ENCODE measurements around the gene ANKH.

The ANKH gene

GRCh38 chr5:14812166-14812565 lies 59.4 kb downstream of the ANKH start:
- Histone ChIP-seq H3K4me3 (ENCODE audit: insufficient read length, low read depth) (no peak overlapping the region), H3K4me1 (ENCODE audit: insufficient read depth, insufficient read length) (no peaks in the 10 kb centered on the region), H3K36me3 (ENCODE audit: insufficient read depth, insufficient read length, low read length) (no peaks in the 10 kb centered on the region), H3K27me3 (ENCODE audit: insufficient read depth, insufficient read length) (no peaks in the 10 kb centered on the region), H3K9ac (ENCODE audit: insufficient read length, low read depth) (no peak overlapping the region), H3K9me3 (ENCODE audit: insufficient read depth, low read length) (no peaks in the 10 kb centered on the region)
- DNase-seq (ENCODE audit: low read depth, low spot score), result no peak
- no peak for TF ChIP-seq ZNF274 (IDR thresholded peaks at IDR 0.05; ENCODE audit: low read depth, low read length)
- no peak for TF ChIP-seq SUZ12 (IDR thresholded peaks at IDR 0.05; ENCODE audit: extremely low read depth, insufficient read depth, insufficient read length)
- TF ChIP-seq YY1 (IDR thresholded peaks at IDR 0.05; ENCODE audit: insufficient read depth, insufficient read length), result no peak

DNA sequence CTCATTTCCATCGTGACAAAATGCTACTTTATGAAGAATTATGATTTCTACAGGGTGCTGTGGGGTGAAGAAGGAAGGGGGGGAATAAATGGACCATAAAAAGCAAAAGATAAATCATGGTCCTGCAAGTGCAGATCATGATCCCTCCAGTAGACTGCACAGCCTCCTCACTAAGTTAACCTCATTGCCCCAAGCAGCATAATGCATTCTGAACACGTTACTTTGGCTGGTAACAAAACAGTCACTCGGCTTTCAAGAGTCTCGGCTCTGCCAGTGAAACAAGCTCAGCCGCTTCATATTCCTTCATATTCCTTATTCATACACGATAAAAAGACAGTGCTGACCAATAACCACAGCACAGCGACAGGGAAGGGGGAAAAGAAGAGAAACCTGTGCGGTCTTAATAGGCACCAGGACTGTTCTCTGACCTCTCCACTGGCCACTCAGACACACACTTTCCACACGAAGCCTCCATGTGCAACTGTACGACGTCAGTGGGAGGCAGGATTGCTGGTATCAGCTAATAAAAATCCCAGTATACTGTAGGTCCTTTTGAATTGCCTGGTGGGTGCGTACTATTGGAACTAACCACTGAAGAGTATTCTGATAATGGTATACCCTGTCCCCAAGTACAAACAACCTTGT lies 60.5 kb downstream of the ANKH start:
- Histone ChIP-seq H3K27me3 (ENCODE audit: insufficient read depth, insufficient read length) (no peaks in the 10 kb centered on the region), H3K4me3 (ENCODE audit: insufficient read length, low read depth) (no peak overlapping the region), H3K9me3 (ENCODE audit: insufficient read depth, low read length) (no peaks in the 10 kb centered on the region), H3K36me3 (ENCODE audit: insufficient read depth, insufficient read length, low read length) (no peaks in the 10 kb centered on the region), H3K9ac (ENCODE audit: insufficient read length, low read depth) (no peak overlapping the region), H3K4me1 (ENCODE audit: insufficient read depth, insufficient read length) (no peaks in the 10 kb centered on the region)
- no peak for DNase-seq (ENCODE audit: low read depth, low spot score)
- TF ChIP-seq SUZ12 (IDR thresholded peaks at IDR 0.05; ENCODE audit: extremely low read depth, insufficient read depth, insufficient read length) (no peak), YY1 (IDR thresholded peaks at IDR 0.05; ENCODE audit: insufficient read depth, insufficient read length) (no peak), ZNF274 (IDR thresholded peaks at IDR 0.05; ENCODE audit: low read depth, low read length) (no peak)

DNA sequence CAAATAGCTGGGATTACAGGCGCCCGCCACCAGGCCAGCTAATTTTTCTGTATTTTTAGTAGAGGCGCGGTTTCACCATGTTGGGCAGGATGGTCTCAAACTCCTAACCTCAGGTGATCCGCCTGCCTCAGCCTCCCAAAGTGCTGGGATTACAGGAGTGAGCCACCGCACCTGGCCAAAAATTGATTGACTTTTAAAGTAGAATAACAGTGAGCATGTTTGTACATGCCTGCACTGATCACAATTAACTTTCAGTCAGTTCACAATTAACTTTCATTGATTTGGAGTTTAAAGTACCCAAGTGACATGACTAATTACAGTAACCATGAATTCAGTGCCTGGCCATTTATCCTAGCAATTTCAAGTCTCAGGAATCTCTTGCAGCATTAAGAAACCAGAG lies 61.3 kb downstream of the ANKH start:
- Histone ChIP-seq H3K36me3 (ENCODE audit: insufficient read depth, insufficient read length, low read length) (no peaks in the 10 kb centered on the region), H3K9me3 (ENCODE audit: insufficient read depth, low read length) (no peaks in the 10 kb centered on the region), H3K4me1 (ENCODE audit: insufficient read depth, insufficient read length) (no peaks in the 10 kb centered on the region), H3K27me3 (ENCODE audit: insufficient read depth, insufficient read length) (no peaks in the 10 kb centered on the region), H3K4me3 (ENCODE audit: insufficient read length, low read depth) (no peak overlapping the region), H3K9ac (ENCODE audit: insufficient read length, low read depth) (no peak overlapping the region)
- no peak for DNase-seq (ENCODE audit: low read depth, low spot score)
- TF ChIP-seq SUZ12 (IDR thresholded peaks at IDR 0.05; ENCODE audit: extremely low read depth, insufficient read depth, insufficient read length), result no peak
- TF ChIP-seq YY1 (IDR thresholded peaks at IDR 0.05; ENCODE audit: insufficient read depth, insufficient read length), result no peak
- TF ChIP-seq ZNF274 (IDR thresholded peaks at IDR 0.05; ENCODE audit: low read depth, low read length), result no peak

- TF ChIP-seq ZNF274 (IDR thresholded peaks at IDR 0.05; ENCODE audit: low read depth, low read length), result no peak
- no peak for TF ChIP-seq SUZ12 (IDR thresholded peaks at IDR 0.05; ENCODE audit: extremely low read depth, insufficient read depth, insufficient read length)
- TF ChIP-seq YY1 (IDR thresholded peaks at IDR 0.05; ENCODE audit: insufficient read depth, insufficient read length), result no peak
- H3K9ac ChIP-seq (ENCODE audit: insufficient read length, low read depth), result no peak overlapping the region
- H3K9me3 ChIP-seq (ENCODE audit: insufficient read depth, low read length), result no peaks in the 10 kb centered on the region
- no peak for DNase-seq (ENCODE audit: low read depth, low spot score)
- H3K27me3 ChIP-seq (ENCODE audit: insufficient read depth, insufficient read length), result no peaks in the 10 kb centered on the region
- no peaks in the 10 kb centered on the region for H3K4me1 ChIP-seq (ENCODE audit: insufficient read depth, insufficient read length)
- H3K36me3 ChIP-seq (ENCODE audit: insufficient read depth, insufficient read length, low read length), result no peaks in the 10 kb centered on the region
- no peak overlapping the region for H3K4me3 ChIP-seq (ENCODE audit: insufficient read length, low read depth)
Observed at GRCh38 chr5:14809369-14810155, 62.0 kb downstream of the ANKH start.

DNA sequence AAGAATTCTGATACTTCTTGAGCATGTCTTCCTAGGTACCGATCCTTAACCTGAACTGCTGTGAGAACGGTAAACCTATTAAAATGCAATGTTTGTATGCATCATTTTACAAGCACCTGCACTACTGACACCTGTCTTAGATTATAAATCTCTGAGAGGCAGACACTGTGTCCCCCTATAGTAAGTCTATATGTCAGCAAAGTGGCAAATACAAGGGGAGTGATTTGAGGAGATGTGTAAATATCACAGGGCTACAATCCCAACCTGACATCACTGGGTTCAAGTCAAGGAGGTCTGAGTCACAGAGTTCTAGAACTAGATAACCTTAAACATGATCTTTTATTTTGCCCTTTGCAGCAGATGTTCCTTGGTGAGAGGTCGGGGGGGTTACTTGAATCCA lies 64.1 kb downstream of the ANKH start:
- TF ChIP-seq ZNF274 (IDR thresholded peaks at IDR 0.05; ENCODE audit: low read depth, low read length) (no peak), SUZ12 (IDR thresholded peaks at IDR 0.05; ENCODE audit: extremely low read depth, insufficient read depth, insufficient read length) (no peak), YY1 (IDR thresholded peaks at IDR 0.05; ENCODE audit: insufficient read depth, insufficient read length) (no peak)
- no peak for DNase-seq (ENCODE audit: low read depth, low spot score)
- Histone ChIP-seq H3K4me3 (ENCODE audit: insufficient read length, low read depth) (no peak overlapping the region), H3K36me3 (ENCODE audit: insufficient read depth, insufficient read length, low read length) (no peaks in the 10 kb centered on the region), H3K27me3 (ENCODE audit: insufficient read depth, insufficient read length) (no peaks in the 10 kb centered on the region), H3K4me1 (ENCODE audit: insufficient read depth, insufficient read length) (no peaks in the 10 kb centered on the region), H3K9me3 (ENCODE audit: insufficient read depth, low read length) (no peaks in the 10 kb centered on the region), H3K9ac (ENCODE audit: insufficient read length, low read depth) (no peak overlapping the region)

DNA sequence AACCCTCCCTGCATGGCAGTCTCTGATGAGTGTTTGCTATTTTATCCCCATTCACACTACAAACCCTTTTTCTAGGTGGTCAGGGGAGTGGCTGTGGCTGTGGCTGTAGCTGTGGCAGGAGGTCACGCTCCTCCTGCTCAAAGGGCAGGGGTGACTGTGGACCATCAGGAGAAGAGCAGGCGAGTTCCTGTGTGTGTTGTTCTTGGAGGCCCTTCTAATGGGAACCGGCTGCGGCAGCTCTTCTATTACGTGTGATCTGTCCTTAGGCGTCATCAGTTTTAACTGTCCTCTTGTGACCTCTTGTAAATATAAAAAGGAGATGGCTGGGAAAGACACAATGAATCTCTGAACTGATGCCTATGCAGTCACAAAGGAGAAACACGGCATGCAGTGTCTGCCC lies 65.1 kb downstream of the ANKH start:
- DNase-seq (ENCODE audit: low read depth, low spot score), result no peak
- TF ChIP-seq SUZ12 (IDR thresholded peaks at IDR 0.05; ENCODE audit: extremely low read depth, insufficient read depth, insufficient read length) (no peak), YY1 (IDR thresholded peaks at IDR 0.05; ENCODE audit: insufficient read depth, insufficient read length) (no peak), ZNF274 (IDR thresholded peaks at IDR 0.05; ENCODE audit: low read depth, low read length) (no peak)
- H3K27me3 ChIP-seq (ENCODE audit: insufficient read depth, insufficient read length), result no peaks in the 10 kb centered on the region

DNA sequence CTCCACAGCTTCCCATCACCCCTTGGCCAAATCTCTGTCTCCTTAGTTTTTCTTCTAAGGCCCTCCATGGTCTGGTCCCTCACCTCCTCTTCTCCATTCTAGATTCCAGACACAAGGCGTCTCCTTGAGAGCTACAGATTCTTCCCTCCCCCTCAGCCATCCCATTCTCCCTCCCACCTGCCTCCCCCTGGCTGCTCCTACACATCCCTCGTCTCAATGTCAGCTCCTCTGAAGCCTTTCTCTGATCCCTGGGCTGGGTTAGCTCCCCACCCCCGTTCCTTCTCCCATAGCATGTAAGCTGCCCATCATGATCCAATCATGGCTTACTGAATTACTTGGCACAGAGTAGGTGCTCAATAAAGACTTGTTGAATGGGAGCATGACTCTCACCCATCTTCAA lies 69.0 kb downstream of the ANKH start:
- H3K27me3 ChIP-seq (ENCODE audit: insufficient read depth, insufficient read length), result no peaks in the 10 kb centered on the region
- TF ChIP-seq YY1 (IDR thresholded peaks at IDR 0.05; ENCODE audit: insufficient read depth, insufficient read length), result no peak
- no peak for TF ChIP-seq ZNF274 (IDR thresholded peaks at IDR 0.05; ENCODE audit: low read depth, low read length)
- H3K9ac ChIP-seq (ENCODE audit: insufficient read length, low read depth), result no peak overlapping the region
- H3K36me3 ChIP-seq (ENCODE audit: insufficient read depth, insufficient read length, low read length), result no peaks in the 10 kb centered on the region
- no peak overlapping the region for H3K4me3 ChIP-seq (ENCODE audit: insufficient read length, low read depth)
- no peak for DNase-seq (ENCODE audit: low read depth, low spot score)
- H3K9me3 ChIP-seq (ENCODE audit: insufficient read depth, low read length), result no peaks in the 10 kb centered on the region
- H3K4me1 ChIP-seq (ENCODE audit: insufficient read depth, insufficient read length), result no peaks in the 10 kb centered on the region

More for the DNA sequence above, 65.1 kb downstream of the ANKH start:
- no peaks in the 10 kb centered on the region for H3K9me3 ChIP-seq (ENCODE audit: insufficient read depth, low read length)
- H3K36me3 ChIP-seq (ENCODE audit: insufficient read depth, insufficient read length, low read length), result no peaks in the 10 kb centered on the region
- H3K4me3 ChIP-seq (ENCODE audit: insufficient read length, low read depth), result no peak overlapping the region
- H3K4me1 ChIP-seq (ENCODE audit: insufficient read depth, insufficient read length), result no peaks in the 10 kb centered on the region
- H3K9ac ChIP-seq (ENCODE audit: insufficient read length, low read depth), result no peak overlapping the region
